ENCODE measurements around the gene ROBO2. TPM values are rescaled to one million over a fixed set of nuclear protein-coding genes. Genes with fewer than 3 reads are reported as not detected.

Gene ROBO2
- total RNA-seq, 1 experiment from 2014 or later = 0.16 TPM

GRCh38 chr3:77071809-77072208 lies 31.9 kb downstream of the ROBO2 start:
- Mint-ChIP-seq H3K27me3 (ENCODE audit: insufficient read depth, unreplicated experiment) (peaks cover 5% of the 10 kb centered on the region), H3K4me3 (ENCODE audit: unreplicated experiment) (no peak overlapping the region), H3K4me1 (ENCODE audit: low read depth, unreplicated experiment) (no peaks in the 10 kb centered on the region), H3K9me3 (ENCODE audit: unreplicated experiment) (no peaks in the 10 kb centered on the region), H3K36me3 (ENCODE audit: insufficient read depth, unreplicated experiment) (no peaks in the 10 kb centered on the region), H3K27ac (ENCODE audit: unreplicated experiment) (no peak overlapping the region)
- Histone ChIP-seq H3K36me3 (ENCODE audit: control insufficient read depth, insufficient read depth, low read length) (no peaks in the 10 kb centered on the region), H3K9me3 (no peaks in the 10 kb centered on the region), H3K27me3 (replicated peaks; ENCODE audit: control insufficient read depth, insufficient read depth, low read length) (no peaks in the 10 kb centered on the region), H3K4me1 (no peaks in the 10 kb centered on the region), H3K4me3 (ENCODE audit: low read depth, low read length) (no peak overlapping the region)
- no TSS peak for BruUV-seq (replicated peaks)
- ChIA-PET CTCF (no interaction called here), POLR2A (no interaction called here)
- TF ChIP-seq, protein P1, sequence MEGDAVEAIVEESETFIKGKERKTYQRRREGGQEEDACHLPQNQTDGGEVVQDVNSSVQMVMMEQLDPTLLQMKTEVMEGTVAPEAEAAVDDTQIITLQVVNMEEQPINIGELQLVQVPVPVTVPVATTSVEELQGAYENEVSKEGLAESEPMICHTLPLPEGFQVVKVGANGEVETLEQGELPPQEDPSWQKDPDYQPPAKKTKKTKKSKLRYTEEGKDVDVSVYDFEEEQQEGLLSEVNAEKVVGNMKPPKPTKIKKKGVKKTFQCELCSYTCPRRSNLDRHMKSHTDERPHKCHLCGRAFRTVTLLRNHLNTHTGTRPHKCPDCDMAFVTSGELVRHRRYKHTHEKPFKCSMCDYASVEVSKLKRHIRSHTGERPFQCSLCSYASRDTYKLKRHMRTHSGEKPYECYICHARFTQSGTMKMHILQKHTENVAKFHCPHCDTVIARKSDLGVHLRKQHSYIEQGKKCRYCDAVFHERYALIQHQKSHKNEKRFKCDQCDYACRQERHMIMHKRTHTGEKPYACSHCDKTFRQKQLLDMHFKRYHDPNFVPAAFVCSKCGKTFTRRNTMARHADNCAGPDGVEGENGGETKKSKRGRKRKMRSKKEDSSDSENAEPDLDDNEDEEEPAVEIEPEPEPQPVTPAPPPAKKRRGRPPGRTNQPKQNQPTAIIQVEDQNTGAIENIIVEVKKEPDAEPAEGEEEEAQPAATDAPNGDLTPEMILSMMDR (IDR thresholded peaks at IDR 0.05; ENCODE audit: insufficient read depth in 1 of 2, low read depth in 1 of 2, low read length in 1 of 2, severe bottlenecking in 1 of 2, unreplicated experiment in 1 of 2) = no peak
- intact Hi-C loops (cut with micrococcal nuclease; ENCODE audit: unreplicated experiment) = no loop called here
- no peak for DNase-seq

DNA sequence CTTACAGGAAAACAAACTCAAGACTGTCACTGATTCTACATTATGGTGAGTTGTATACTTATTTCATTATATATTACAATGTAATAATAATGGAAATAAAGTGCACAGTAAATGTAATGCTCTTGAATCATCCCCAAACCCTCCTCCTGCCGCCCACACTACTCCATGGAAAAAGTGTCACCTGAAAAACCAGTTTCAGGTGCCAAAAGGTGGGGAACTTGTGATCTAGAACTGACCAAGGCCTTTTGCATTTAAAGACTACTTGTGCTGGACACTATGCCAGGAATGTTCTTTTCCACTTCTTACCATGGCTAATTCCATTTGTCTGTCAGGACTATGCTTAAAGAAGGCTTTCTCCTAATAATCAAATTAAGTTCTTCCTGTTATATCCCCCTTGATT lies 32.3 kb downstream of the ROBO2 start:
- H3K27me3 Mint-ChIP-seq (ENCODE audit: insufficient read depth, unreplicated experiment) = peaks cover 5% of the 10 kb centered on the region
- Histone ChIP-seq H3K4me3 (ENCODE audit: low read depth, low read length) (no peak overlapping the region), H3K4me1 (no peaks in the 10 kb centered on the region), H3K36me3 (ENCODE audit: control insufficient read depth, insufficient read depth, low read length) (no peaks in the 10 kb centered on the region), H3K27me3 (replicated peaks; ENCODE audit: control insufficient read depth, insufficient read depth, low read length) (no peaks in the 10 kb centered on the region), H3K9me3 (no peaks in the 10 kb centered on the region)
- no peaks in the 10 kb centered on the region for H3K4me1 Mint-ChIP-seq (ENCODE audit: low read depth, unreplicated experiment)
- no TSS peak for BruUV-seq (replicated peaks)
- intact Hi-C loops (cut with micrococcal nuclease; ENCODE audit: unreplicated experiment) = no loop called here
- TF ChIP-seq, protein P1 (IDR thresholded peaks at IDR 0.05; ENCODE audit: insufficient read depth in 1 of 2, low read depth in 1 of 2, low read length in 1 of 2, severe bottlenecking in 1 of 2, unreplicated experiment in 1 of 2) = no peak
- no peak overlapping the region for H3K4me3 Mint-ChIP-seq (ENCODE audit: unreplicated experiment)
- no peaks in the 10 kb centered on the region for H3K36me3 Mint-ChIP-seq (ENCODE audit: insufficient read depth, unreplicated experiment)
- CTCF ChIA-PET = no interaction called here
- no peaks in the 10 kb centered on the region for H3K9me3 Mint-ChIP-seq (ENCODE audit: unreplicated experiment)
- no peak overlapping the region for H3K27ac Mint-ChIP-seq (ENCODE audit: unreplicated experiment)
- POLR2A ChIA-PET = no interaction called here
- DNase-seq = no peak

DNA sequence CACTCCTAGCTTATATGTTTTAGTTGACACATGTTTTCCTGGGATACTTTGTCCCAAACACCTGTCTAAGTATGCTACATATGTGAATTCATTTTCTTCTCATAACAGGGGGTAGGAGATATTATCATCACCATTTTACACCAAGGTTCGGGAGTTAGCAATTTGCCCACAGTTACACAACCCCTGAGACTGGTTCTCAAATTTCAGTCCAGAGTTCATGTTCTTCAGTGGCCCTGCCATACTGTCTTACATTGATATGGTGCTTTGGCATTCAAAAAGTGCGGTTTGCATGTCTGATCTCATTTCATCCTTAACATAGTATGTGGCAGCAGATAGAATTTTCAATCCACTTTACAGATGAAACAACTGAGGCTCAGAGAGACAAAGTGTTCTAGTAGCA lies 38.4 kb downstream of the ROBO2 start:
- CTCF ChIA-PET = no interaction called here
- no peaks in the 10 kb centered on the region for H3K4me1 Mint-ChIP-seq (ENCODE audit: low read depth, unreplicated experiment)
- POLR2A ChIA-PET = no interaction called here
- no TSS peak for BruUV-seq (replicated peaks)
- Histone ChIP-seq H3K4me1 (no peaks in the 10 kb centered on the region), H3K36me3 (ENCODE audit: control insufficient read depth, insufficient read depth, low read length) (no peaks in the 10 kb centered on the region), H3K9me3 (no peaks in the 10 kb centered on the region), H3K4me3 (ENCODE audit: low read depth, low read length) (no peak overlapping the region), H3K27me3 (replicated peaks; ENCODE audit: control insufficient read depth, insufficient read depth, low read length) (no peaks in the 10 kb centered on the region)
- H3K27ac Mint-ChIP-seq (ENCODE audit: unreplicated experiment) = no peak overlapping the region
- no peaks in the 10 kb centered on the region for H3K36me3 Mint-ChIP-seq (ENCODE audit: insufficient read depth, unreplicated experiment)
- intact Hi-C loops (cut with micrococcal nuclease; ENCODE audit: unreplicated experiment) = no loop called here
- H3K4me3 Mint-ChIP-seq (ENCODE audit: unreplicated experiment) = no peak overlapping the region
- peaks cover under 1% of the 10 kb centered on the region for H3K27me3 Mint-ChIP-seq (ENCODE audit: insufficient read depth, unreplicated experiment)
- TF ChIP-seq, protein P1 (IDR thresholded peaks at IDR 0.05; ENCODE audit: insufficient read depth in 1 of 2, low read depth in 1 of 2, low read length in 1 of 2, severe bottlenecking in 1 of 2, unreplicated experiment in 1 of 2) = no peak
- DNase-seq = no peak
- H3K9me3 Mint-ChIP-seq (ENCODE audit: unreplicated experiment) = no peaks in the 10 kb centered on the region

All from Caco-2 (cell line).